ENCODE data around the gene MUC20. TPM values are rescaled to one million over a fixed set of nuclear protein-coding genes. Genes with fewer than 3 reads are reported as not detected.

MUC20 gene
- total RNA-seq, 1 experiment from 2014 or later = not detected

GRCh38 chr3:195714380-195715011 lies 6.3 kb upstream of the MUC20 start:
- Histone ChIP-seq H3K4me2 (ENCODE audit: insufficient read depth, insufficient read length, low read length) (no peak overlapping the region), H2BK20ac (ENCODE audit: low read depth, low read length, poor library complexity, severe bottlenecking) (no peak overlapping the region), H3K27ac (ENCODE audit: insufficient read length, low read depth, low read length) (no peak overlapping the region), H3K4ac (ENCODE audit: low read depth, low read length) (no peak overlapping the region), H4K91ac (ENCODE audit: insufficient read length, low read depth, low read length) (no peak overlapping the region), H3K23me2 (ENCODE audit: insufficient read length, low read depth, low read length, poor library complexity, severe bottlenecking) (no peaks in the 10 kb centered on the region), H2BK5ac (ENCODE audit: insufficient read length, low read length) (no peak overlapping the region), H3K27me3 (ENCODE audit: insufficient read depth, low read length) (no peaks in the 10 kb centered on the region), H3T11ph (ENCODE audit: low read length) (no peak overlapping the region), H2AFZ (ENCODE audit: low read length) (no peak overlapping the region), H3K23ac (ENCODE audit: insufficient read length, low read depth, low read length) (no peak overlapping the region), H4K20me1 (ENCODE audit: control insufficient read depth, insufficient read depth, insufficient read length) (peaks cover 2% of the 10 kb centered on the region), H3K9me3 (ENCODE audit: control insufficient read depth, low read depth, low read length) (no peaks in the 10 kb centered on the region), H2BK15ac (ENCODE audit: low read depth, low read length) (no peak overlapping the region), H4K8ac (replicated peaks; ENCODE audit: insufficient read length, low read depth, low read length) (no peak overlapping the region), H3K79me1 (ENCODE audit: insufficient read depth, low read depth, low read length, poor library complexity, severe bottlenecking) (no peaks in the 10 kb centered on the region), H2BK120ac (ENCODE audit: low read depth, low read length, poor library complexity, severe bottlenecking) (no peak overlapping the region), H3K14ac (ENCODE audit: insufficient read depth, low read length) (no peak overlapping the region), H2BK12ac (ENCODE audit: insufficient read length, low read depth, low read length) (no peak overlapping the region), H4K5ac (ENCODE audit: insufficient read length, low read depth, low read length) (no peak overlapping the region), H3K9ac (ENCODE audit: extremely low read depth, insufficient read length, low read length) (no peak overlapping the region), H3K4me1 (ENCODE audit: insufficient read depth, low read length) (peaks cover 6% of the 10 kb centered on the region; the same call in 1 of the 2 replicates), H3K79me2 (ENCODE audit: insufficient read depth, low read length) (no peaks in the 10 kb centered on the region), H3K18ac (ENCODE audit: insufficient read length, low read depth, low read length) (no peak overlapping the region), H3K56ac (ENCODE audit: insufficient read length, low read depth, low read length) (no peak overlapping the region), H2AK5ac (ENCODE audit: insufficient read length, low read length) (no peak overlapping the region)
- no peak for TF ChIP-seq CTCF (conservative IDR thresholded peaks at IDR 0.05)
- H3K4me1 Mint-ChIP-seq = peaks cover 26 to 27% of the 10 kb centered on the region in 2 experiments
- no peak overlapping the region; a peak in 1 of 5 replicates for H3K4me3 Mint-ChIP-seq
- H3K27ac Mint-ChIP-seq = no peak overlapping the region
- H3K36me3 Mint-ChIP-seq (ENCODE audit: insufficient read depth in 1 of 3, low read depth in 3 of 3) = peaks cover 0 to 11% (median 5%) of the 10 kb centered on the region in 3 experiments; a peak in 4 of 7 replicates
- peaks cover 49% of the 10 kb centered on the region for H3K27me3 Mint-ChIP-seq (ENCODE audit: low read depth)
- no CpG with 5 or more reads among the region's 6 CpGs for WGBS (ENCODE audit: extremely low coverage, insufficient read length, low lambda C conversion rate)
- no peak for DNase-seq
- H3K9me3 Mint-ChIP-seq = peaks cover 6 to 7% of the 10 kb centered on the region in 2 experiments

Data from H9 (cell line).